OCI-LY1 (cell line): ENCODE results near the gene SMAP2.

ENCODE experiments used
- CTCF ChIP-seq: fragments of 200-600 bp; sonication (generic), shearing (Covaris generic); IDR thresholded peaks from 2 replicates; pipeline ENCODE4 v1.5.1; 2017; ENCODE audit warnings: mild to moderate bottlenecking, antibody characterized with exemption, low read length, moderate library complexity, mixed read lengths
- EZH2 ChIP-seq: fragments of 200-600 bp; sonication (generic), shearing (Covaris generic); IDR thresholded peaks from 2 replicates; pipeline ENCODE4 v1.8.0; 2017; ENCODE audit warnings: borderline replicate concordance, mixed run types, mild to moderate bottlenecking, antibody characterized with exemption, low read length, moderate library complexity, mixed read lengths

- TF ChIP-seq CTCF (no peak), EZH2 (no peak)
Measured at GRCh38 chr1:40414331-40414730, 40.8 kb downstream of the SMAP2 start.
